NT2/D1 (cell line): Measurements from ENCODE around the gene PROSER3.

Experiments
- DNase-seq: peaks from one replicate; pipeline ENCODE4 v3.0.0-alpha.2; 2011; ENCODE audit warnings: low read depth, low spot score
- H3K27me3 ChIP-seq: 2 replicates; pipeline ENCODE4 v1.6.0; 2011; ENCODE audit warnings: mild to moderate bottlenecking; ENCODE audit not compliant: insufficient read length, insufficient read depth
- H3K36me3 ChIP-seq: 2 replicates; pipeline ENCODE4 v1.6.1; 2011; ENCODE audit warnings: mild to moderate bottlenecking, low read length, mixed read lengths; ENCODE audit not compliant: insufficient read depth, insufficient read length
- H3K4me1 ChIP-seq: 2 replicates; pipeline ENCODE4 v1.5.1; 2011; ENCODE audit not compliant: insufficient read depth, insufficient read length
- H3K4me3 ChIP-seq: 2 replicates; pipeline ENCODE4 v1.5.1; 2011; ENCODE audit warnings: low read depth; ENCODE audit not compliant: insufficient read length
- H3K9ac ChIP-seq: 2 replicates; pipeline ENCODE4 v1.6.0; 2011; ENCODE audit warnings: low read depth; ENCODE audit not compliant: insufficient read length
- H3K9me3 ChIP-seq: 2 replicates; pipeline ENCODE4 v1.5.1; 2011; ENCODE audit warnings: mild to moderate bottlenecking, low read length; ENCODE audit not compliant: insufficient read depth
- SUZ12 ChIP-seq: IDR thresholded peaks from 2 replicates; pipeline ENCODE4 v1.6.1; 2011; ENCODE audit not compliant: insufficient read length, insufficient read depth; ENCODE audit errors: extremely low read depth
- YY1 ChIP-seq: IDR thresholded peaks from 2 replicates; pipeline ENCODE4 v1.6.1; 2011; ENCODE audit not compliant: insufficient read length, insufficient read depth
- ZNF274 ChIP-seq: IDR thresholded peaks from 2 replicates; pipeline ENCODE4 v1.6.1; 2011; ENCODE audit warnings: mild to moderate bottlenecking, low read depth, low read length

The PROSER3 gene

GRCh38 chr19:35736913-35737886, 20.8 kb upstream of the PROSER3 start:
- H3K4me1 ChIP-seq = peaks cover 4% of the 10 kb centered on the region
- TF ChIP-seq YY1 (no peak), SUZ12 (no peak), ZNF274 (no peak)
- no peak overlapping the region for H3K9ac ChIP-seq
- no peaks in the 10 kb centered on the region for H3K27me3 ChIP-seq
- no peak for DNase-seq
- peaks cover 69% of the 10 kb centered on the region for H3K36me3 ChIP-seq
- no peaks in the 10 kb centered on the region for H3K9me3 ChIP-seq
- H3K4me3 ChIP-seq = no peak overlapping the region

GRCh38 chr19:35738021-35738886, 19.7 kb upstream of the PROSER3 start:
- Histone ChIP-seq H3K36me3 (peaks cover 70% of the 10 kb centered on the region), H3K27me3 (no peaks in the 10 kb centered on the region), H3K9ac (no peak overlapping the region), H3K4me3 (no peak overlapping the region), H3K4me1 (peaks cover 6% of the 10 kb centered on the region), H3K9me3 (no peaks in the 10 kb centered on the region)
- TF ChIP-seq ZNF274 = no peak
- TF ChIP-seq YY1 = no peak
- TF ChIP-seq SUZ12 = no peak
- no peak for DNase-seq

- peaks cover 65% of the 10 kb centered on the region for H3K36me3 ChIP-seq
- no peaks in the 10 kb centered on the region for H3K9me3 ChIP-seq
- H3K4me1 ChIP-seq = peaks cover 6% of the 10 kb centered on the region
- no peak overlapping the region for H3K4me3 ChIP-seq
- H3K27me3 ChIP-seq = no peaks in the 10 kb centered on the region
- no peak overlapping the region for H3K9ac ChIP-seq
- no peak for DNase-seq
- TF ChIP-seq SUZ12 (no peak), YY1 (no peak), ZNF274 (no peak)
These were observed 19.1 kb upstream of the PROSER3 start for GRCh38 chr19:35738887-35739229.

GRCh38 chr19:35739275-35740107, 18.5 kb upstream of the PROSER3 start:
- TF ChIP-seq YY1 (no peak), SUZ12 (no peak), ZNF274 (no peak)
- Histone ChIP-seq H3K9ac (peak overlapping the region; percentile 68), H3K4me1 (peaks cover 9% of the 10 kb centered on the region), H3K9me3 (no peaks in the 10 kb centered on the region), H3K27me3 (no peaks in the 10 kb centered on the region), H3K4me3 (peak overlapping the region; percentile 53), H3K36me3 (peaks cover 62% of the 10 kb centered on the region)
- DNase-seq = no peak

- Histone ChIP-seq H3K36me3 (peaks cover 56% of the 10 kb centered on the region), H3K9ac (peak overlapping the region; percentile 68), H3K4me1 (peaks cover 9% of the 10 kb centered on the region), H3K27me3 (no peaks in the 10 kb centered on the region), H3K9me3 (no peaks in the 10 kb centered on the region), H3K4me3 (peak overlapping the region; percentile 53)
- TF ChIP-seq SUZ12 = no peak
- no peak for TF ChIP-seq ZNF274
- TF ChIP-seq YY1 = no peak
- DNase-seq = no peak
These were observed 17.9 kb upstream of the PROSER3 start for GRCh38 chr19:35740108-35740422.

GRCh38 chr19:35740423-35741202, 17.4 kb upstream of the PROSER3 start:
- peaks cover 51% of the 10 kb centered on the region for H3K36me3 ChIP-seq
- H3K9ac ChIP-seq = peak overlapping the region; percentile 74
- peaks cover 9% of the 10 kb centered on the region for H3K4me1 ChIP-seq
- no peaks in the 10 kb centered on the region for H3K27me3 ChIP-seq
- peak overlapping the region; percentile 53 for H3K4me3 ChIP-seq
- peak; percentile 89 for DNase-seq
- H3K9me3 ChIP-seq = no peaks in the 10 kb centered on the region
- TF ChIP-seq YY1 (no peak), SUZ12 (no peak), ZNF274 (no peak)
